Ishikawa (cell line): Measurements from ENCODE around the gene CNTN4.

Experiments
- CEBPB ChIP-seq: IDR thresholded peaks from 2 replicates; pipeline ENCODE4 v1.6.1; 2012
- CREB1 ChIP-seq: IDR thresholded peaks from 2 replicates; pipeline ENCODE4 v1.6.1; 2012; ENCODE audit warnings: low read depth
- EGR1 ChIP-seq: IDR thresholded peaks from 2 replicates; pipeline ENCODE4 v1.6.1; 2012
- EP300 ChIP-seq: IDR thresholded peaks from 2 replicates; pipeline ENCODE4 v1.6.1; 2012; ENCODE audit warnings: borderline replicate concordance
- FOXM1 ChIP-seq: IDR thresholded peaks from 2 replicates; pipeline ENCODE4 v1.6.1; 2012; ENCODE audit warnings: low read depth, borderline replicate concordance
- MAX ChIP-seq: IDR thresholded peaks from 2 replicates; pipeline ENCODE4 v1.6.1; 2012
- NFIC ChIP-seq: IDR thresholded peaks from 2 replicates; pipeline ENCODE4 v1.6.1; 2012
- RAD21 ChIP-seq: IDR thresholded peaks from 2 replicates; pipeline ENCODE4 v1.6.1; 2012; ENCODE audit warnings: low read depth
- REST ChIP-seq: IDR thresholded peaks from 2 replicates; pipeline ENCODE4 v1.6.1; 2012; ENCODE audit warnings: low read depth, mild to moderate bottlenecking
- TAF1 ChIP-seq: IDR thresholded peaks from 2 replicates; pipeline ENCODE4 v1.6.1; 2012; ENCODE audit warnings: low read depth, mild to moderate bottlenecking
- TCF12 ChIP-seq: IDR thresholded peaks from 2 replicates; pipeline ENCODE4 v1.6.1; 2012; ENCODE audit warnings: low read depth
- TEAD4 ChIP-seq: IDR thresholded peaks from 2 replicates; pipeline ENCODE4 v1.6.1; 2012
- USF1 ChIP-seq: IDR thresholded peaks from 2 replicates; pipeline ENCODE4 v1.6.1; 2012
- YY1 ChIP-seq: IDR thresholded peaks from 2 replicates; pipeline ENCODE4 v1.6.1; 2012; ENCODE audit warnings: low read depth
- ZBTB7A ChIP-seq: IDR thresholded peaks from 2 replicates; pipeline ENCODE4 v1.6.1; 2012; ENCODE audit warnings: low read depth

The CNTN4 gene

GRCh38 chr3:3087716-3088465 lies 989.2 kb downstream of the CNTN4 start:
- TF ChIP-seq TEAD4 (no peak), FOXM1 (no peak), RAD21 (no peak), NFIC (no peak), CREB1 (no peak), YY1 (no peak), EGR1 (no peak)

- no peak for TF ChIP-seq TAF1
- no peak for TF ChIP-seq EGR1
- TF ChIP-seq CEBPB, result no peak
- no peak for TF ChIP-seq YY1
- no peak for TF ChIP-seq MAX
- TF ChIP-seq FOXM1, result no peak
- no peak for TF ChIP-seq EP300
- no peak for TF ChIP-seq NFIC
- TF ChIP-seq REST, result no peak
- no peak for TF ChIP-seq RAD21
- TF ChIP-seq ZBTB7A, result no peak
- TF ChIP-seq CREB1, result no peak
- TF ChIP-seq USF1, result no peak
- no peak for TF ChIP-seq TCF12
- no peak for TF ChIP-seq TEAD4
Observed at GRCh38 chr3:3089017-3089416, 990.4 kb downstream of the CNTN4 start.

GRCh38 chr3:3097958-3098357 lies 999.3 kb downstream of the CNTN4 start:
- TF ChIP-seq CREB1, result no peak
- TF ChIP-seq YY1, result no peak
- no peak for TF ChIP-seq TEAD4
- no peak for TF ChIP-seq MAX
- TF ChIP-seq USF1, result no peak
- TF ChIP-seq CEBPB, result no peak
- no peak for TF ChIP-seq ZBTB7A
- TF ChIP-seq FOXM1, result no peak
- TF ChIP-seq NFIC, result no peak
- TF ChIP-seq EP300, result no peak
- TF ChIP-seq TAF1, result no peak
- TF ChIP-seq TCF12, result no peak
- no peak for TF ChIP-seq EGR1
- no peak for TF ChIP-seq RAD21
- no peak for TF ChIP-seq REST

GRCh38 chr3:3101660-3102458 lies 1003.2 kb downstream of the CNTN4 start:
- TF ChIP-seq USF1 (no peak), ZBTB7A (no peak), RAD21 (no peak), CEBPB (no peak), CREB1 (no peak), TAF1 (no peak), EP300 (no peak), REST (no peak), TCF12 (no peak), MAX (no peak), TEAD4 (no peak)
